HG03442 (cell line): ENCODE results near the gene TIMP2.
"Not testable (repeated sequence)": the region's sequence is repeated elsewhere in the genome, so short reads cannot be mapped to it uniquely, and the experiment has no call there.

ENCODE experiments used
- ATAC-seq: cut with Tn5 transposase; IDR thresholded peaks from one replicate; pipeline ENCODE4 v1.9.1; 2021; ENCODE audit warnings: mild to moderate bottlenecking, moderate library complexity; ENCODE audit not compliant: unreplicated experiment

Gene TIMP2

GRCh38 chr17:78910497-78911284 lies 14.5 kb downstream of the TIMP2 start:
- ATAC-seq, result no peak

- ATAC-seq, result no peak
Observed at GRCh38 chr17:78908426-78908825, 16.8 kb downstream of the TIMP2 start.

GRCh38 chr17:78905541-78905940 lies 19.6 kb downstream of the TIMP2 start:
- no peak for ATAC-seq

- ATAC-seq, result no peak
Observed at GRCh38 chr17:78905116-78905515, 20.1 kb downstream of the TIMP2 start.

GRCh38 chr17:78904371-78904770 lies 20.8 kb downstream of the TIMP2 start:
- no peak for ATAC-seq

GRCh38 chr17:78903101-78903779 lies 21.9 kb downstream of the TIMP2 start, which contains the start of gene CEP295NL:
Gene CEP295NL (minus strand): TSS chr17:78903201. CDS start chr17:78901828, 1,373 bp downstream.
- no peak for ATAC-seq

GRCh38 chr17:78902231-78902630 lies 23.0 kb downstream of the TIMP2 start:
- ATAC-seq, result not testable (repeated sequence)

GRCh38 chr17:78901806-78902205 lies 23.4 kb downstream of the TIMP2 start:
- ATAC-seq, result no peak

- no peak for ATAC-seq
Observed at GRCh38 chr17:78900816-78901215, 24.4 kb downstream of the TIMP2 start.

- no peak for ATAC-seq
Observed at GRCh38 chr17:78899361-78900260, 25.6 kb downstream of the TIMP2 start.

GRCh38 chr17:78898947-78899346 lies 26.2 kb downstream of the TIMP2 start:
- ATAC-seq, result no peak

- no peak for ATAC-seq
Observed at GRCh38 chr17:78898075-78898836, 26.9 kb downstream of the TIMP2 start.

GRCh38 chr17:78897664-78898047 lies 27.5 kb downstream of the TIMP2 start:
- ATAC-seq, result no peak

- no peak for ATAC-seq
Observed at GRCh38 chr17:78896834-78897663, 28.1 kb downstream of the TIMP2 start.

- no peak for ATAC-seq
Observed at GRCh38 chr17:78896091-78896833, 28.9 kb downstream of the TIMP2 start.

- no peak for ATAC-seq
Observed at GRCh38 chr17:78895322-78895721, 29.9 kb downstream of the TIMP2 start.

GRCh38 chr17:78893684-78894083 lies 31.5 kb downstream of the TIMP2 start:
- ATAC-seq, result no peak

- ATAC-seq, result no peak
Observed at GRCh38 chr17:78892936-78893379, 32.2 kb downstream of the TIMP2 start.

GRCh38 chr17:78892520-78892919 lies 32.7 kb downstream of the TIMP2 start:
- ATAC-seq, result no peak
